HepG2 (cell line): ENCODE results near the gene SERTAD2. TPM values are rescaled to one million over a fixed set of nuclear protein-coding genes. Genes with fewer than 3 reads are reported as not detected.

ENCODE experiments used
- IKZF4 ChIP-seq: sonication (generic); formaldehyde crosslinking; IDR thresholded peaks from 2 replicates; pipeline ENCODE4 v1.5.1; 2020; ENCODE audit warnings: borderline replicate concordance, mild to moderate bottlenecking, low read depth, missing genetic modification reagents; ENCODE audit errors: not compliant biosample characterization
- JUN ChIP-seq: sonication (generic); formaldehyde crosslinking; IDR thresholded peaks from 2 replicates; pipeline ENCODE4 v1.4.0; 2020; ENCODE audit warnings: mild to moderate bottlenecking, missing genetic modification reagents
- NR2F1 ChIP-seq, 2 experiments: fragments of 450-650 bp in 1 of 2; formaldehyde crosslinking in 1 of 2; IDR thresholded peaks; 2 replicates each; pipeline versions ENCODE4 v1.5.0 to v1.6.1; 2016 to 2020; ENCODE audit warnings: mild to moderate bottlenecking in 1 of 2, missing compliant biosample characterization in 1 of 2, missing genetic modification reagents in 1 of 2, moderate library complexity in 1 of 2
- TMF1 ChIP-seq: sonication (generic); formaldehyde crosslinking; IDR thresholded peaks from 2 replicates; pipeline ENCODE4 v1.8.1; 2022; ENCODE audit warnings: low read depth, missing genetic modification reagents
- ZNF24 ChIP-seq: fragments of 450-650 bp; IDR thresholded peaks from 2 replicates; pipeline ENCODE4 v1.6.1; 2017; ENCODE audit warnings: antibody characterized with exemption, mild to moderate bottlenecking
- ZNF326 ChIP-seq: sonication (generic); formaldehyde crosslinking; IDR thresholded peaks from 2 replicates; pipeline ENCODE4 v1.4.0; 2020; ENCODE audit warnings: missing genetic modification reagents, borderline replicate concordance
- ZNF781 ChIP-seq: sonication (generic); formaldehyde crosslinking; IDR thresholded peaks from 2 replicates; pipeline ENCODE4 v1.5.1; 2020; ENCODE audit warnings: borderline replicate concordance, mild to moderate bottlenecking, missing genetic modification reagents; ENCODE audit errors: not compliant biosample characterization
- polyA plus RNA-seq, 8 experiments: library from polyadenylated mRNA; depleted of rRNA in 3 of 8; stranded (reverse) in 7 of 8; unstranded in 1 of 8; fragments of >200 nt; fragmentation: Illumina TruSeq in 4 of 8; extraction: Trizol in 4 of 8; gene quantifications; 2 replicates each; pipeline versions ENCODE4 v1.2.1 to v1.2.3, GENCODE V29; 2011 to 2016; ENCODE audit warnings: low read depth in 4 of 8, missing spikeins in 1 of 8, mixed read lengths in 1 of 8; ENCODE audit not compliant: insufficient read depth in 1 of 8
- total RNA-seq, 5 experiments: library from RNA; depleted of rRNA; stranded (reverse); fragments of >200 nt; fragmentation: Illumina TruSeq; extraction: Trizol; gene quantifications; 2 replicates each; pipeline ENCODE4 v1.2.3, GENCODE V29; 2016; ENCODE audit warnings: low read depth in 1 of 5
- TF ChIP-seq, protein P1 (sequence below): sonication (generic); formaldehyde crosslinking; IDR thresholded peaks from 2 replicates; pipeline ENCODE4 v1.5.0; 2020; ENCODE audit warnings: mild to moderate bottlenecking, missing genetic modification reagents, borderline replicate concordance
- TF ChIP-seq, protein P2 (sequence below): sonication (generic); formaldehyde crosslinking; IDR thresholded peaks from 2 replicates; pipeline ENCODE4 v1.4.0; 2020; ENCODE audit warnings: missing genetic modification reagents
- TF ChIP-seq, protein P3 (sequence below): sonication (generic); formaldehyde crosslinking; IDR thresholded peaks from 2 replicates; pipeline ENCODE4 v1.4.0; 2020; ENCODE audit warnings: missing genetic modification reagents
- TF ChIP-seq, protein P4 (sequence below): sonication (generic); formaldehyde crosslinking; conservative IDR thresholded peaks from 2 replicates; pipeline ENCODE4 v1.8.0; 2022; ENCODE audit warnings: mild to moderate bottlenecking, moderate library complexity, missing genetic modification reagents
- TF ChIP-seq, protein P5 (sequence below): sonication (generic); formaldehyde crosslinking; IDR thresholded peaks from 2 replicates; pipeline ENCODE4 v1.5.0; 2020; ENCODE audit warnings: missing genetic modification reagents

Gene SERTAD2
- total and polyA plus RNA-seq, 2 of the 13 experiments (the other 11 are each of a cell fraction or from before 2014, with no cell fraction given) = 6.7 to 22.6 TPM

DNA sequence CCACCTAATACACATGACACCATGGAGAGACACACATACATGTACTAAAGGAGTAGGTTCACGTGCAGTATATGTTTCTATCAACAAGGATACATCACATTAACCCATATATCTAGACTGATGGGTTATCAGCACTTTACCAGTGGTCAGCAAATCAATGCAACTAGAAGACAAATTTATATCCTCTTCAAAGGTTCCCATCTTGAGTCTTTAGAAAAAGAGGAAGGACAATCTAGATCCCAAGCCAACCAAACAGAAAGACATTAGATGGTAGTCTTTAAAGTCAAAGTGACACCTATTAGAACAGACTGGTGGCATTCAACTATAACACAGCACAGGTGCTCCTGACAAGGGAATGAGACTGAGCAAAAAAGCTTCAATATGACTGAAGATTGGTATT, 13.8 kb upstream of the SERTAD2 start (continued):
- TF ChIP-seq, protein P1, sequence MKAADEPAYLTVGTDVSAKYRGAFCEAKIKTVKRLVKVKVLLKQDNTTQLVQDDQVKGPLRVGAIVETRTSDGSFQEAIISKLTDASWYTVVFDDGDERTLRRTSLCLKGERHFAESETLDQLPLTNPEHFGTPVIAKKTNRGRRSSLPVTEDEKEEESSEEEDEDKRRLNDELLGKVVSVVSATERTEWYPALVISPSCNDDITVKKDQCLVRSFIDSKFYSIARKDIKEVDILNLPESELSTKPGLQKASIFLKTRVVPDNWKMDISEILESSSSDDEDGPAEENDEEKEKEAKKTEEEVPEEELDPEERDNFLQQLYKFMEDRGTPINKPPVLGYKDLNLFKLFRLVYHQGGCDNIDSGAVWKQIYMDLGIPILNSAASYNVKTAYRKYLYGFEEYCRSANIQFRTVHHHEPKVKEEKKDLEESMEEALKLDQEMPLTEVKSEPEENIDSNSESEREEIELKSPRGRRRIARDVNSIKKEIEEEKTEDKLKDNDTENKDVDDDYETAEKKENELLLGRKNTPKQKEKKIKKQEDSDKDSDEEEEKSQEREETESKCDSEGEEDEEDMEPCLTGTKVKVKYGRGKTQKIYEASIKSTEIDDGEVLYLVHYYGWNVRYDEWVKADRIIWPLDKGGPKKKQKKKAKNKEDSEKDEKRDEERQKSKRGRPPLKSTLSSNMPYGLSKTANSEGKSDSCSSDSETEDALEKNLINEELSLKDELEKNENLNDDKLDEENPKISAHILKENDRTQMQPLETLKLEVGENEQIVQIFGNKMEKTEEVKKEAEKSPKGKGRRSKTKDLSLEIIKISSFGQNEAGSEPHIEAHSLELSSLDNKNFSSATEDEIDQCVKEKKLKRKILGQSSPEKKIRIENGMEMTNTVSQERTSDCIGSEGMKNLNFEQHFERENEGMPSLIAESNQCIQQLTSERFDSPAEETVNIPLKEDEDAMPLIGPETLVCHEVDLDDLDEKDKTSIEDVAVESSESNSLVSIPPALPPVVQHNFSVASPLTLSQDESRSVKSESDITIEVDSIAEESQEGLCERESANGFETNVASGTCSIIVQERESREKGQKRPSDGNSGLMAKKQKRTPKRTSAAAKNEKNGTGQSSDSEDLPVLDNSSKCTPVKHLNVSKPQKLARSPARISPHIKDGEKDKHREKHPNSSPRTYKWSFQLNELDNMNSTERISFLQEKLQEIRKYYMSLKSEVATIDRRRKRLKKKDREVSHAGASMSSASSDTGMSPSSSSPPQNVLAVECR (CRISPR knock-in tag) = no peak
- TF ChIP-seq NR2F1 (CRISPR knock-in tag; IDR thresholded peaks at IDR 0.05) = no peak
- TF ChIP-seq, protein P2, sequence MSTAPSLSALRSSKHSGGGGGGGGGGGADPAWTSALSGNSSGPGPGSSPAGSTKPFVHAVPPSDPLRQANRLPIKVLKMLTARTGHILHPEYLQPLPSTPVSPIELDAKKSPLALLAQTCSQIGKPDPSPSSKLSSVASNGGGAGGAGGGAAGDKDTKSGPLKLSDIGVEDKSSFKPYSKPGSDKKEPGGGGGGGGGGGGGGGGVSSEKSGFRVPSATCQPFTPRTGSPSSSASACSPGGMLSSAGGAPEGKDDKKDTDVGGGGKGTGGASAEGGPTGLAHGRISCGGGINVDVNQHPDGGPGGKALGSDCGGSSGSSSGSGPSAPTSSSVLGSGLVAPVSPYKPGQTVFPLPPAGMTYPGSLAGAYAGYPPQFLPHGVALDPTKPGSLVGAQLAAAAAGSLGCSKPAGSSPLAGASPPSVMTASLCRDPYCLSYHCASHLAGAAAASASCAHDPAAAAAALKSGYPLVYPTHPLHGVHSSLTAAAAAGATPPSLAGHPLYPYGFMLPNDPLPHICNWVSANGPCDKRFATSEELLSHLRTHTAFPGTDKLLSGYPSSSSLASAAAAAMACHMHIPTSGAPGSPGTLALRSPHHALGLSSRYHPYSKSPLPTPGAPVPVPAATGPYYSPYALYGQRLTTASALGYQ (CRISPR knock-in tag) = no peak
- TF ChIP-seq, protein P3, sequence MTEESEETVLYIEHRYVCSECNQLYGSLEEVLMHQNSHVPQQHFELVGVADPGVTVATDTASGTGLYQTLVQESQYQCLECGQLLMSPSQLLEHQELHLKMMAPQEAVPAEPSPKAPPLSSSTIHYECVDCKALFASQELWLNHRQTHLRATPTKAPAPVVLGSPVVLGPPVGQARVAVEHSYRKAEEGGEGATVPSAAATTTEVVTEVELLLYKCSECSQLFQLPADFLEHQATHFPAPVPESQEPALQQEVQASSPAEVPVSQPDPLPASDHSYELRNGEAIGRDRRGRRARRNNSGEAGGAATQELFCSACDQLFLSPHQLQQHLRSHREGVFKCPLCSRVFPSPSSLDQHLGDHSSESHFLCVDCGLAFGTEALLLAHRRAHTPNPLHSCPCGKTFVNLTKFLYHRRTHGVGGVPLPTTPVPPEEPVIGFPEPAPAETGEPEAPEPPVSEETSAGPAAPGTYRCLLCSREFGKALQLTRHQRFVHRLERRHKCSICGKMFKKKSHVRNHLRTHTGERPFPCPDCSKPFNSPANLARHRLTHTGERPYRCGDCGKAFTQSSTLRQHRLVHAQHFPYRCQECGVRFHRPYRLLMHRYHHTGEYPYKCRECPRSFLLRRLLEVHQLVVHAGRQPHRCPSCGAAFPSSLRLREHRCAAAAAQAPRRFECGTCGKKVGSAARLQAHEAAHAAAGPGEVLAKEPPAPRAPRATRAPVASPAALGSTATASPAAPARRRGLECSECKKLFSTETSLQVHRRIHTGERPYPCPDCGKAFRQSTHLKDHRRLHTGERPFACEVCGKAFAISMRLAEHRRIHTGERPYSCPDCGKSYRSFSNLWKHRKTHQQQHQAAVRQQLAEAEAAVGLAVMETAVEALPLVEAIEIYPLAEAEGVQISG = no peak
- TF ChIP-seq IKZF4 (CRISPR knock-in tag) = no peak
- TF ChIP-seq TMF1 (CRISPR knock-in tag) = no peak
- TF ChIP-seq, protein P4, sequence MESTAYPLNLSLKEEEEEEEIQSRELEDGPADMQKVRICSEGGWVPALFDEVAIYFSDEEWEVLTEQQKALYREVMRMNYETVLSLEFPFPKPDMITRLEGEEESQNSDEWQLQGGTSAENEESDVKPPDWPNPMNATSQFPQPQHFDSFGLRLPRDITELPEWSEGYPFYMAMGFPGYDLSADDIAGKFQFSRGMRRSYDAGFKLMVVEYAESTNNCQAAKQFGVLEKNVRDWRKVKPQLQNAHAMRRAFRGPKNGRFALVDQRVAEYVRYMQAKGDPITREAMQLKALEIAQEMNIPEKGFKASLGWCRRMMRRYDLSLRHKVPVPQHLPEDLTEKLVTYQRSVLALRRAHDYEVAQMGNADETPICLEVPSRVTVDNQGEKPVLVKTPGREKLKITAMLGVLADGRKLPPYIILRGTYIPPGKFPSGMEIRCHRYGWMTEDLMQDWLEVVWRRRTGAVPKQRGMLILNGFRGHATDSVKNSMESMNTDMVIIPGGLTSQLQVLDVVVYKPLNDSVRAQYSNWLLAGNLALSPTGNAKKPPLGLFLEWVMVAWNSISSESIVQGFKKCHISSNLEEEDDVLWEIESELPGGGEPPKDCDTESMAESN (CRISPR knock-in tag) = no peak
- TF ChIP-seq, protein P5, sequence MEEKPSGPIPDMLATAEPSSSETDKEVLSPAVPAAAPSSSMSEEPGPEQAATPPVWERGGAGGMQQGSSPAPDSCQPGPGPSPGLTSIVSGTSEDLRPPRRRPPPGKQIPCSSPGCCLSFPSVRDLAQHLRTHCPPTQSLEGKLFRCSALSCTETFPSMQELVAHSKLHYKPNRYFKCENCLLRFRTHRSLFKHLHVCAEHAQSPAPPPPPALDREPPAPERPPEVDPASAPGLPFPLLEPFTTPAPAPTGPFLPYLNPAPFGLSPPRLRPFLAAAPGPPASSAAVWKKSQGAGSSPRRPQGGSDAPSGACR (CRISPR knock-in tag) = 0 out of 2 replicates have a peak, but pooled peaks have one; percentile 32
- TF ChIP-seq JUN (CRISPR knock-in tag) = no peak
- no peak for TF ChIP-seq ZNF781 (CRISPR knock-in tag)
- TF ChIP-seq ZNF326 = no peak
- TF ChIP-seq ZNF24 = no peak
